ENCODE measurements around the gene KLF17.

- no peak for TF ChIP-seq EZH2 (IDR thresholded peaks at IDR 0.05; ENCODE audit: low read length, unreplicated experiment)
- no peak for TF ChIP-seq CTCF (conservative IDR thresholded peaks at IDR 0.05; ENCODE audit: low read depth, low read length)
Observed at GRCh38 chr1:44147582-44147981, 29.0 kb downstream of the KLF17 start.
